ENCODE results near the gene PCCB.

- TF ChIP-seq, protein P1, sequence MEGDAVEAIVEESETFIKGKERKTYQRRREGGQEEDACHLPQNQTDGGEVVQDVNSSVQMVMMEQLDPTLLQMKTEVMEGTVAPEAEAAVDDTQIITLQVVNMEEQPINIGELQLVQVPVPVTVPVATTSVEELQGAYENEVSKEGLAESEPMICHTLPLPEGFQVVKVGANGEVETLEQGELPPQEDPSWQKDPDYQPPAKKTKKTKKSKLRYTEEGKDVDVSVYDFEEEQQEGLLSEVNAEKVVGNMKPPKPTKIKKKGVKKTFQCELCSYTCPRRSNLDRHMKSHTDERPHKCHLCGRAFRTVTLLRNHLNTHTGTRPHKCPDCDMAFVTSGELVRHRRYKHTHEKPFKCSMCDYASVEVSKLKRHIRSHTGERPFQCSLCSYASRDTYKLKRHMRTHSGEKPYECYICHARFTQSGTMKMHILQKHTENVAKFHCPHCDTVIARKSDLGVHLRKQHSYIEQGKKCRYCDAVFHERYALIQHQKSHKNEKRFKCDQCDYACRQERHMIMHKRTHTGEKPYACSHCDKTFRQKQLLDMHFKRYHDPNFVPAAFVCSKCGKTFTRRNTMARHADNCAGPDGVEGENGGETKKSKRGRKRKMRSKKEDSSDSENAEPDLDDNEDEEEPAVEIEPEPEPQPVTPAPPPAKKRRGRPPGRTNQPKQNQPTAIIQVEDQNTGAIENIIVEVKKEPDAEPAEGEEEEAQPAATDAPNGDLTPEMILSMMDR (IDR thresholded peaks at IDR 0.05), result no peak
- TF ChIP-seq POLR2A (IDR thresholded peaks at IDR 0.05), result no peak
These were observed 103.3 kb downstream of the PCCB start for GRCh38 chr3:136353461-136353860.
